22Rv1 (cell line): ENCODE measurements around the gene ENPP1.

ENCODE experiments used
- CTCF ChIP-seq: fragments of 450-650 bp; IDR thresholded peaks from 2 replicates; pipeline ENCODE4 v1.5.1; 2017; ENCODE audit warnings: mild to moderate bottlenecking
- ZFX ChIP-seq: fragments of 450-650 bp; IDR thresholded peaks from 2 replicates; pipeline ENCODE4 v1.6.1; 2017; ENCODE audit warnings: antibody characterized with exemption, borderline replicate concordance

GRCh38 chr6:131778169-131778568 lies 29.7 kb upstream of the ENPP1 start:
- no peak for TF ChIP-seq CTCF
- no peak for TF ChIP-seq ZFX
